Cardiac fibroblast (primary cell): ENCODE results near the gene PRR20G.

ENCODE experiments used
- DNase-seq, 2 donors: peaks; one replicate each; pipeline versions ENCODE4 v3.0.0 to v3.0.0-alpha.2; 2010; ENCODE audit warnings: low read depth in 2 of 2
- H3K4me3 ChIP-seq, 2 donors: replicated peaks in 1 of 2; 1 replicate in 1 of 2; 2 replicates in 1 of 2; pipeline ENCODE4 v1.5.1; 2011; ENCODE audit warnings: low read depth in 2 of 2, low read length in 2 of 2, mild to moderate bottlenecking in 2 of 2, moderate library complexity in 1 of 2
- CTCF ChIP-seq: IDR thresholded peaks from one replicate; pipeline ENCODE4 v1.5.1; 2011; ENCODE audit warnings: low read depth, mild to moderate bottlenecking, low read length, inconsistent platforms

Gene PRR20G

GRCh38 chr3:127276995-127277394 is 10.9 kb downstream of the PRR20G start:
- no peak for TF ChIP-seq CTCF
- no peak overlapping the region for H3K4me3 ChIP-seq
- DNase-seq: no peak

GRCh38 chr3:127276396-127276795 is 11.4 kb downstream of the PRR20G start:
- DNase-seq: no peak
- no peak overlapping the region for H3K4me3 ChIP-seq
- TF ChIP-seq CTCF: no peak

GRCh38 chr3:127275287-127275781 is 12.5 kb downstream of the PRR20G start:
- DNase-seq: peak in 1 of 2 donors; percentile 35
- H3K4me3 ChIP-seq: no peak overlapping the region
- no peak for TF ChIP-seq CTCF

GRCh38 chr3:127274200-127274760 is 13.6 kb downstream of the PRR20G start:
- H3K4me3 ChIP-seq: no peak overlapping the region
- no peak for DNase-seq
- no peak for TF ChIP-seq CTCF

- no peak for TF ChIP-seq CTCF
- no peak overlapping the region for H3K4me3 ChIP-seq
- DNase-seq: no peak
Measured at GRCh38 chr3:127273206-127273605, 14.6 kb downstream of the PRR20G start.

GRCh38 chr3:127266186-127266585 is 21.7 kb downstream of the PRR20G start:
- H3K4me3 ChIP-seq: no peak overlapping the region
- no peak for TF ChIP-seq CTCF
- no peak for DNase-seq

- DNase-seq: no peak
- TF ChIP-seq CTCF: no peak
- H3K4me3 ChIP-seq: no peak overlapping the region
Measured at GRCh38 chr3:127265581-127265981, 22.3 kb downstream of the PRR20G start.
